ENCODE data around the gene NKD2.

GRCh38 chr5:1029945-1030625, 21.5 kb downstream of the NKD2 start:
- TF ChIP-seq CTCF (IDR thresholded peaks at IDR 0.05; ENCODE audit: low read length) (no peak), EZH2phosphoT487 (IDR thresholded peaks at IDR 0.05; ENCODE audit: low read length) (no peak), EZH2 (optimal IDR thresholded peaks at IDR 0.05; ENCODE audit: low read depth, low read length) (no peak)

All from MM.1S (cell line).